Measurements from ENCODE around the gene RNF6. TPM values are rescaled to one million over a fixed set of nuclear protein-coding genes. Genes with fewer than 3 reads are reported as not detected.

Gene RNF6
- total RNA-seq, result 14.1 TPM

- peak within 1 kb of the TSS; percentile 97 to 99 (median 98) for H3K9ac ChIP-seq (ENCODE audit: low read depth in 1 of 3, low read length in 3 of 3)
- peaks cover 20 to 23% (median 22%) of the 10 kb centered on the region in 3 donors for H3K36me3 ChIP-seq (ENCODE audit: control insufficient read depth in 3 of 3, insufficient read depth in 3 of 3, low read length in 3 of 3)
- H3K4me3 ChIP-seq (ENCODE audit: low read length in 3 of 3), result peak within 1 kb of the TSS; percentile 96 to 98 (median 96)
These were observed at the start of gene RNF6 for GRCh38 chr13:26221721-26222519. RNF6 (minus strand) TSS chr13:26222314; CDS start chr13:26219649, 2,665 bp downstream.

GRCh38 chr13:26270707-26271106 is 48.6 kb upstream of the RNF6 start:
- Histone ChIP-seq H3K36me3 (ENCODE audit: control insufficient read depth in 3 of 3, insufficient read depth in 3 of 3, low read length in 3 of 3) (no peaks in the 10 kb centered on the region), H3K4me1 (ENCODE audit: control insufficient read depth in 3 of 3, insufficient read depth in 3 of 3, low read length in 3 of 3) (peaks cover 2 to 16% (median 6%) of the 10 kb centered on the region in 3 donors), H3K9ac (ENCODE audit: low read depth in 1 of 3, low read length in 3 of 3) (no peak overlapping the region), H3K9me3 (ENCODE audit: control insufficient read depth in 3 of 3, low read length in 3 of 3) (no peaks in the 10 kb centered on the region), H3K27me3 (ENCODE audit: control insufficient read depth in 3 of 3, insufficient read depth in 3 of 3, low read length in 3 of 3) (no peaks in the 10 kb centered on the region), H3K27ac (ENCODE audit: low read depth, low read length) (no peak overlapping the region), H3K4me3 (ENCODE audit: low read length in 3 of 3) (no peak overlapping the region)

More at GRCh38 chr13:26221721-26222519, at the start of gene RNF6:
- no peaks in the 10 kb centered on the region for H3K27me3 ChIP-seq (ENCODE audit: control insufficient read depth in 3 of 3, insufficient read depth in 3 of 3, low read length in 3 of 3)
- H3K4me1 ChIP-seq (ENCODE audit: control insufficient read depth in 3 of 3, insufficient read depth in 3 of 3, low read length in 3 of 3), result peaks cover 12 to 19% (median 14%) of the 10 kb centered on the region in 3 donors
- peak within 1 kb of the TSS; percentile 94 for H3K27ac ChIP-seq (ENCODE audit: low read depth, low read length)
- no peaks in the 10 kb centered on the region for H3K9me3 ChIP-seq (ENCODE audit: control insufficient read depth in 3 of 3, low read length in 3 of 3)

GRCh38 chr13:26266311-26266710 is 44.2 kb upstream of the RNF6 start:
- peaks cover 5 to 19% (median 14%) of the 10 kb centered on the region in 3 donors for H3K4me1 ChIP-seq (ENCODE audit: control insufficient read depth in 3 of 3, insufficient read depth in 3 of 3, low read length in 3 of 3)
- H3K27me3 ChIP-seq (ENCODE audit: control insufficient read depth in 3 of 3, insufficient read depth in 3 of 3, low read length in 3 of 3), result no peaks in the 10 kb centered on the region
- no peak overlapping the region for H3K27ac ChIP-seq (ENCODE audit: low read depth, low read length)

GRCh38 chr13:26262156-26262555 is 40.0 kb upstream of the RNF6 start:
- H3K27me3 ChIP-seq (ENCODE audit: control insufficient read depth in 3 of 3, insufficient read depth in 3 of 3, low read length in 3 of 3), result no peaks in the 10 kb centered on the region
- no peaks in the 10 kb centered on the region for H3K9me3 ChIP-seq (ENCODE audit: control insufficient read depth in 3 of 3, low read length in 3 of 3)
- H3K9ac ChIP-seq (ENCODE audit: low read depth in 1 of 3, low read length in 3 of 3), result no peak overlapping the region
- H3K4me3 ChIP-seq (ENCODE audit: low read length in 3 of 3), result no peak overlapping the region
- no peak overlapping the region for H3K27ac ChIP-seq (ENCODE audit: low read depth, low read length)
- H3K4me1 ChIP-seq (ENCODE audit: control insufficient read depth in 3 of 3, insufficient read depth in 3 of 3, low read length in 3 of 3), result peaks cover 3 to 13% (median 7%) of the 10 kb centered on the region in 3 donors
- H3K36me3 ChIP-seq (ENCODE audit: control insufficient read depth in 3 of 3, insufficient read depth in 3 of 3, low read length in 3 of 3), result no peaks in the 10 kb centered on the region

More at GRCh38 chr13:26266311-26266710, 44.2 kb upstream of the RNF6 start:
- no peaks in the 10 kb centered on the region for H3K36me3 ChIP-seq (ENCODE audit: control insufficient read depth in 3 of 3, insufficient read depth in 3 of 3, low read length in 3 of 3)
- H3K9me3 ChIP-seq (ENCODE audit: control insufficient read depth in 3 of 3, low read length in 3 of 3), result no peaks in the 10 kb centered on the region
- H3K4me3 ChIP-seq (ENCODE audit: low read length in 3 of 3), result no peak overlapping the region
- no peak overlapping the region for H3K9ac ChIP-seq (ENCODE audit: low read depth in 1 of 3, low read length in 3 of 3)

- H3K27ac ChIP-seq (ENCODE audit: low read depth, low read length), result no peak overlapping the region
- H3K9ac ChIP-seq (ENCODE audit: low read depth in 1 of 3, low read length in 3 of 3), result no peak overlapping the region
- H3K4me3 ChIP-seq (ENCODE audit: low read length in 3 of 3), result no peak overlapping the region
- H3K27me3 ChIP-seq (ENCODE audit: control insufficient read depth in 3 of 3, insufficient read depth in 3 of 3, low read length in 3 of 3), result no peaks in the 10 kb centered on the region
- peaks cover 0 to 25% (median 5%) of the 10 kb centered on the region in 3 donors for H3K4me1 ChIP-seq (ENCODE audit: control insufficient read depth in 3 of 3, insufficient read depth in 3 of 3, low read length in 3 of 3)
- no peaks in the 10 kb centered on the region for H3K36me3 ChIP-seq (ENCODE audit: control insufficient read depth in 3 of 3, insufficient read depth in 3 of 3, low read length in 3 of 3)
- no peaks in the 10 kb centered on the region for H3K9me3 ChIP-seq (ENCODE audit: control insufficient read depth in 3 of 3, low read length in 3 of 3)
These were observed 37.5 kb upstream of the RNF6 start for GRCh38 chr13:26259634-26260033.

GRCh38 chr13:26257049-26257448 is 34.9 kb upstream of the RNF6 start:
- Histone ChIP-seq H3K9ac (ENCODE audit: low read depth in 1 of 3, low read length in 3 of 3) (peak overlapping the region; percentile 35 to 86 (median 46)), H3K27me3 (ENCODE audit: control insufficient read depth in 3 of 3, insufficient read depth in 3 of 3, low read length in 3 of 3) (no peaks in the 10 kb centered on the region), H3K36me3 (ENCODE audit: control insufficient read depth in 3 of 3, insufficient read depth in 3 of 3, low read length in 3 of 3) (no peaks in the 10 kb centered on the region), H3K27ac (ENCODE audit: low read depth, low read length) (no peak overlapping the region), H3K9me3 (ENCODE audit: control insufficient read depth in 3 of 3, low read length in 3 of 3) (no peaks in the 10 kb centered on the region), H3K4me3 (ENCODE audit: low read length in 3 of 3) (peak overlapping the region in 2 of 3 donors; percentile 4 to 24), H3K4me1 (ENCODE audit: control insufficient read depth in 3 of 3, insufficient read depth in 3 of 3, low read length in 3 of 3) (peaks cover 0 to 25% (median 10%) of the 10 kb centered on the region in 3 donors)

GRCh38 chr13:26255691-26256277 is 33.7 kb upstream of the RNF6 start:
- Histone ChIP-seq H3K27me3 (ENCODE audit: control insufficient read depth in 3 of 3, insufficient read depth in 3 of 3, low read length in 3 of 3) (no peaks in the 10 kb centered on the region), H3K4me1 (ENCODE audit: control insufficient read depth in 3 of 3, insufficient read depth in 3 of 3, low read length in 3 of 3) (peaks cover 0 to 25% (median 5%) of the 10 kb centered on the region in 3 donors), H3K36me3 (ENCODE audit: control insufficient read depth in 3 of 3, insufficient read depth in 3 of 3, low read length in 3 of 3) (no peaks in the 10 kb centered on the region), H3K9me3 (ENCODE audit: control insufficient read depth in 3 of 3, low read length in 3 of 3) (no peaks in the 10 kb centered on the region), H3K27ac (ENCODE audit: low read depth, low read length) (peak overlapping the region; percentile 92), H3K9ac (ENCODE audit: low read depth in 1 of 3, low read length in 3 of 3) (peak overlapping the region; percentile 78 to 86 (median 86)), H3K4me3 (ENCODE audit: low read length in 3 of 3) (peak overlapping the region; percentile 80 to 84 (median 82))

- Histone ChIP-seq H3K36me3 (ENCODE audit: control insufficient read depth in 3 of 3, insufficient read depth in 3 of 3, low read length in 3 of 3) (no peaks in the 10 kb centered on the region), H3K4me3 (ENCODE audit: low read length in 3 of 3) (peak overlapping the region; percentile 80 to 84 (median 82)), H3K9ac (ENCODE audit: low read depth in 1 of 3, low read length in 3 of 3) (peak overlapping the region; percentile 78 to 86 (median 86)), H3K27me3 (ENCODE audit: control insufficient read depth in 3 of 3, insufficient read depth in 3 of 3, low read length in 3 of 3) (no peaks in the 10 kb centered on the region), H3K9me3 (ENCODE audit: control insufficient read depth in 3 of 3, low read length in 3 of 3) (no peaks in the 10 kb centered on the region), H3K27ac (ENCODE audit: low read depth, low read length) (peak overlapping the region; percentile 92), H3K4me1 (ENCODE audit: control insufficient read depth in 3 of 3, insufficient read depth in 3 of 3, low read length in 3 of 3) (peaks cover 0 to 25% (median 5%) of the 10 kb centered on the region in 3 donors)
These were observed 33.0 kb upstream of the RNF6 start for GRCh38 chr13:26255115-26255514.

GRCh38 chr13:26254583-26255111 is 32.5 kb upstream of the RNF6 start:
- no peaks in the 10 kb centered on the region for H3K36me3 ChIP-seq (ENCODE audit: control insufficient read depth in 3 of 3, insufficient read depth in 3 of 3, low read length in 3 of 3)
- H3K27me3 ChIP-seq (ENCODE audit: control insufficient read depth in 3 of 3, insufficient read depth in 3 of 3, low read length in 3 of 3), result no peaks in the 10 kb centered on the region
- H3K27ac ChIP-seq (ENCODE audit: low read depth, low read length), result peak overlapping the region; percentile 92
- H3K9me3 ChIP-seq (ENCODE audit: control insufficient read depth in 3 of 3, low read length in 3 of 3), result no peaks in the 10 kb centered on the region
- H3K4me1 ChIP-seq (ENCODE audit: control insufficient read depth in 3 of 3, insufficient read depth in 3 of 3, low read length in 3 of 3), result peaks cover 0 to 25% (median 5%) of the 10 kb centered on the region in 3 donors
- peak overlapping the region; percentile 80 to 84 (median 82) for H3K4me3 ChIP-seq (ENCODE audit: low read length in 3 of 3)
- peak overlapping the region; percentile 78 to 86 (median 86) for H3K9ac ChIP-seq (ENCODE audit: low read depth in 1 of 3, low read length in 3 of 3)
